Spleen (tissue), 11 donors: ENCODE data around the gene SUN2. TPM values are rescaled to one million over a fixed set of nuclear protein-coding genes. Genes with fewer than 3 reads are reported as not detected.

Experiments used
- DNase-seq: peaks from one replicate; pipeline ENCODE4 v3.0.0-alpha.2; 2020
- H3K27ac ChIP-seq, 8 donors: fragments of 200-600 bp; sonication (generic) in 7 of 8; 1 replicate in 4 of 8; 2 replicates in 4 of 8; pipeline versions ENCODE4 v1.5.0 to v1.8.0; 2016 to 2021; ENCODE audit warnings: inconsistent platforms in 4 of 8, mild to moderate bottlenecking in 4 of 8, moderate library complexity in 1 of 8
- H3K27me3 ChIP-seq, 7 donors: fragments of 200-600 bp; sonication (generic) in 6 of 7; replicated peaks in 1 of 7; 1 replicate in 4 of 7; 2 replicates in 3 of 7; pipeline versions ENCODE4 v1.5.0 to v1.8.0; 2016 to 2021; ENCODE audit warnings: inconsistent platforms in 3 of 7, mild to moderate bottlenecking in 1 of 7
- H3K36me3 ChIP-seq, 6 donors: fragments of 200-600 bp; sonication (generic) in 5 of 6; 1 replicate in 4 of 6; 2 replicates in 2 of 6; pipeline versions ENCODE4 v1.5.0 to v1.8.0; 2016 to 2021; ENCODE audit warnings: inconsistent platforms in 2 of 6
- H3K4me1 ChIP-seq, 6 donors: fragments of 200-600 bp; sonication (generic) in 5 of 6; 1 replicate in 3 of 6; 2 replicates in 3 of 6; pipeline versions ENCODE4 v1.5.0 to v1.8.0; 2016 to 2021; ENCODE audit warnings: inconsistent platforms in 3 of 6
- H3K4me3 ChIP-seq, 8 donors: fragments of 200-600 bp; sonication (generic) in 7 of 8; 1 replicate in 4 of 8; 2 replicates in 4 of 8; pipeline versions ENCODE4 v1.5.0 to v1.8.0; 2016 to 2021; ENCODE audit warnings: inconsistent platforms in 4 of 8, mild to moderate bottlenecking in 4 of 8, moderate library complexity in 2 of 8
- H3K9me3 ChIP-seq, 8 donors: fragments of 200-600 bp; sonication (generic) in 7 of 8; 1 replicate in 4 of 8; 2 replicates in 4 of 8; pipeline versions ENCODE4 v1.5.0 to v1.8.0; 2016 to 2021; ENCODE audit warnings: inconsistent platforms in 4 of 8
- POLR2A ChIP-seq, 3 donors: fragments of 450-650 bp; IDR thresholded peaks; one replicate each; pipeline ENCODE4 v1.5.1; 2017; ENCODE audit warnings: antibody characterized with exemption in 3 of 3, mild to moderate bottlenecking in 1 of 3
- POLR2AphosphoS5 ChIP-seq, 3 donors: sonication (generic); formaldehyde crosslinking; IDR thresholded peaks; one replicate each; pipeline ENCODE4 v1.5.1; 2017; ENCODE audit warnings: antibody characterized with exemption in 3 of 3
- WGBS, 5 donors: extraction: QIAGEN DNeasy Blood & Tissue Kit in 3 of 5; methylation state at CpG; one replicate each; pipeline versions ENCODE4 v1.1.5 to v1.1.7; 2013 to 2018; 5-methylcytosine and 5-hydroxymethylcytosine counted together
- intact Hi-C: fragments of 100-400 bp; cut with DNase I; formaldehyde crosslinking; loops from one replicate; pipeline ENCODE4 v1.15.0; 2023; ENCODE audit warnings: low total_unique reads
- polyA plus RNA-seq, 3 donors: library from polyadenylated mRNA; stranded (reverse); fragments of 200-250 nt; gene quantifications; one replicate each; pipeline ENCODE4 v1.2.1, GENCODE V29; 2013
- total RNA-seq, 7 donors: library from RNA; depleted of rRNA in 3 of 7; stranded (reverse); fragments of >200 nt in 3 of 7; fragmentation: NEBNext Ultra II Directional in 4 of 7; extraction: Animal tissue kit (Norgen Biotek cat#: 25700) in 4 of 7; gene quantifications; one replicate each; pipeline versions ENCODE4 v1.1.0 to v1.2.1, GENCODE V29; 2016 to 2021
- TF ChIP-seq, protein P1 (sequence below), 11 experiments: fragments of 200-600 bp in 7 of 11; fragments of 450-650 bp in 4 of 11; sonication (generic) in 4 of 11; IDR thresholded peaks in 8 of 11; conservative IDR thresholded peaks in 3 of 11; 1 replicate in 7 of 11; 2 replicates in 4 of 11; pipeline versions ENCODE4 v1.4.0 to v1.8.0; 2016 to 2021; ENCODE audit warnings: antibody characterized with exemption in 11 of 11, inconsistent platforms in 4 of 11, mild to moderate bottlenecking in 1 of 11
- donor health status: healthy with polysubstance abuse.
- donor health status: DM: no; HTN: no; CAD: no; lungs with moderate emphysema.
- donor health status: DM: no; HTN: no; CAD: no.
- donor health status: Bipolar disorder and iron deficiency.
- donor health status: healthy.
- donor health status: DM: no; HTN: no; CAD: no.
- donor health status: DM: yes; HTN: yes; CAD: no.

Gene SUN2
- total and polyA plus RNA-seq, 10 donors: 35.4 to 455 (median 208) TPM

GRCh38 chr22:38724926-38725571, 30.7 kb downstream of the SUN2 start:
- intact Hi-C loops: no loop called here
- TF ChIP-seq, protein P1, sequence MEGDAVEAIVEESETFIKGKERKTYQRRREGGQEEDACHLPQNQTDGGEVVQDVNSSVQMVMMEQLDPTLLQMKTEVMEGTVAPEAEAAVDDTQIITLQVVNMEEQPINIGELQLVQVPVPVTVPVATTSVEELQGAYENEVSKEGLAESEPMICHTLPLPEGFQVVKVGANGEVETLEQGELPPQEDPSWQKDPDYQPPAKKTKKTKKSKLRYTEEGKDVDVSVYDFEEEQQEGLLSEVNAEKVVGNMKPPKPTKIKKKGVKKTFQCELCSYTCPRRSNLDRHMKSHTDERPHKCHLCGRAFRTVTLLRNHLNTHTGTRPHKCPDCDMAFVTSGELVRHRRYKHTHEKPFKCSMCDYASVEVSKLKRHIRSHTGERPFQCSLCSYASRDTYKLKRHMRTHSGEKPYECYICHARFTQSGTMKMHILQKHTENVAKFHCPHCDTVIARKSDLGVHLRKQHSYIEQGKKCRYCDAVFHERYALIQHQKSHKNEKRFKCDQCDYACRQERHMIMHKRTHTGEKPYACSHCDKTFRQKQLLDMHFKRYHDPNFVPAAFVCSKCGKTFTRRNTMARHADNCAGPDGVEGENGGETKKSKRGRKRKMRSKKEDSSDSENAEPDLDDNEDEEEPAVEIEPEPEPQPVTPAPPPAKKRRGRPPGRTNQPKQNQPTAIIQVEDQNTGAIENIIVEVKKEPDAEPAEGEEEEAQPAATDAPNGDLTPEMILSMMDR (IDR thresholded peaks at IDR 0.05 in 8 of 11, conservative IDR thresholded peaks at IDR 0.05 in 3 of 11): peak in 7 of 11 experiments; percentile 24 to 65 (median 42)
- TF ChIP-seq POLR2AphosphoS5 (IDR thresholded peaks at IDR 0.05): no peak
- 73 to 94% (median 80%) methylated on average over 3 of the region's 3 CpGs for WGBS, 5 donors
- no peaks in the 10 kb centered on the region for H3K9me3 ChIP-seq
- peak overlapping the region in 1 of 8 donors; percentile 7 for H3K27ac ChIP-seq
- peaks cover 0 to 18% (median 3%) of the 10 kb centered on the region in 6 donors for H3K4me1 ChIP-seq
- H3K27me3 ChIP-seq: no peaks in the 10 kb centered on the region
- no peak overlapping the region for H3K4me3 ChIP-seq
- H3K36me3 ChIP-seq: peaks cover 3 to 100% (median 94%) of the 10 kb centered on the region in 6 donors
- peak; percentile 58 for DNase-seq

DNA sequence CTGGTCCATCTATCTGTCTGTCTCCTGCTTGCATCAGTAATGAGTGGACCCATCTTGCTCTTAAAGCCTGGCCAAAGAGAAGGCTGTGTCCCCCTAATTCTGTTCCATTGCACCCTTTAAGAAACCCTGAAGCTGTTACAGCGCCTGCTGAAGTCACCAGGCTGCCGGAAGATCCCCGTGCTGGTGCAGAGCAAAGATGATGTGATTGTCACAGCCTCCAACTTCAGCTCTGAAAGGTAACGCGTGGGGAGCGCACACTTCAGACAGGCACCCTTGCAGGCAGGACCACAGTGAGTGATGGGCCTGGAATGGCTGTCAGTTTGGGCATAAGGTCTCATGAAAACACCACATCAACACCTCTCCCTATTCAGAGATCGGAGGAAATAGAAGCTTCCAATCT, 31.6 kb downstream of the SUN2 start:
- no peaks in the 10 kb centered on the region for H3K9me3 ChIP-seq
- intact Hi-C loops: no loop called here
- no peak overlapping the region for H3K27ac ChIP-seq
- no peak for DNase-seq
- H3K4me1 ChIP-seq: peaks cover 0 to 14% (median 3%) of the 10 kb centered on the region in 6 donors
- 93 to 99% (median 97%) methylated on average over 7 of the region's 7 CpGs for WGBS, 5 donors
- TF ChIP-seq, protein P1 (IDR thresholded peaks at IDR 0.05 in 8 of 11, conservative IDR thresholded peaks at IDR 0.05 in 3 of 11): no peak
- TF ChIP-seq POLR2A (IDR thresholded peaks at IDR 0.05): no peak
- TF ChIP-seq POLR2AphosphoS5 (IDR thresholded peaks at IDR 0.05): no peak
- no peak overlapping the region for H3K4me3 ChIP-seq
- H3K36me3 ChIP-seq: peaks cover 3 to 100% (median 92%) of the 10 kb centered on the region in 6 donors
- no peaks in the 10 kb centered on the region for H3K27me3 ChIP-seq

- no peak for DNase-seq
- WGBS, 5 donors: 93 to 95% (median 93%) methylated on average over 7 of the region's 7 CpGs
- H3K27ac ChIP-seq: no peak overlapping the region
- intact Hi-C loops: no loop called here
- no peak overlapping the region for H3K4me3 ChIP-seq
- H3K9me3 ChIP-seq: no peaks in the 10 kb centered on the region
- peaks cover 0 to 27% (median 16%) of the 10 kb centered on the region in 6 donors for H3K4me1 ChIP-seq
- H3K27me3 ChIP-seq: no peaks in the 10 kb centered on the region
- peaks cover 8 to 100% (median 91%) of the 10 kb centered on the region in 6 donors for H3K36me3 ChIP-seq
- TF ChIP-seq POLR2AphosphoS5 (IDR thresholded peaks at IDR 0.05) (no peak), POLR2A (IDR thresholded peaks at IDR 0.05) (no peak)
- TF ChIP-seq, protein P1 (IDR thresholded peaks at IDR 0.05 in 8 of 11, conservative IDR thresholded peaks at IDR 0.05 in 3 of 11): no peak
These were observed 34.2 kb downstream of the SUN2 start for GRCh38 chr22:38721551-38721950.

GRCh38 chr22:38720350-38720749, 35.4 kb downstream of the SUN2 start:
- 72 to 93% (median 89%) methylated on average over 3 of the region's 3 CpGs for WGBS, 5 donors
- Histone ChIP-seq H3K4me3 (no peak overlapping the region), H3K4me1 (peaks cover 7 to 39% (median 23%) of the 10 kb centered on the region in 6 donors), H3K36me3 (peaks cover 8 to 100% (median 88%) of the 10 kb centered on the region in 6 donors), H3K9me3 (no peaks in the 10 kb centered on the region), H3K27me3 (no peaks in the 10 kb centered on the region), H3K27ac (no peak overlapping the region)
- TF ChIP-seq POLR2A (IDR thresholded peaks at IDR 0.05) (no peak), POLR2AphosphoS5 (IDR thresholded peaks at IDR 0.05) (no peak)
- TF ChIP-seq, protein P1 (IDR thresholded peaks at IDR 0.05 in 8 of 11, conservative IDR thresholded peaks at IDR 0.05 in 3 of 11): no peak
- DNase-seq: no peak
- intact Hi-C loops: no loop called here
